Measurements from ENCODE around the gene FBXO33. TPM values are rescaled to one million over a fixed set of nuclear protein-coding genes. Genes with fewer than 3 reads are reported as not detected.

Gene FBXO33
- total RNA-seq, 4 donors from 2014 or later: 12.9 to 18.4 (median 16.2) TPM

GRCh38 chr14:39423793-39424192 is 8.4 kb downstream of the FBXO33 start:
- no peak overlapping the region for H3K4me3 ChIP-seq
- peaks cover 0 to 53% (median 10%) of the 10 kb centered on the region in 4 donors for H3K4me1 ChIP-seq
- no peaks in the 10 kb centered on the region for H3K9me3 ChIP-seq
- WGBS, 2 donors: 69 to 72% methylated on average over 3 of the region's 3 CpGs
- no peak for DNase-seq (ENCODE audit: low spot score in 2 of 2)
- H3K36me3 ChIP-seq: no peaks in the 10 kb centered on the region
- no peaks in the 10 kb centered on the region for H3K27me3 ChIP-seq
- TF ChIP-seq EP300 (IDR thresholded peaks at IDR 0.05): no peak
- no peak overlapping the region for H3K27ac ChIP-seq

- H3K27ac ChIP-seq: no peak overlapping the region
- H3K36me3 ChIP-seq: no peaks in the 10 kb centered on the region
- H3K4me1 ChIP-seq: peaks cover 0 to 38% (median 7%) of the 10 kb centered on the region in 4 donors
- TF ChIP-seq POLR2A (IDR thresholded peaks at IDR 0.05) (no peak), EP300 (IDR thresholded peaks at IDR 0.05) (no peak), CTCF (IDR thresholded peaks at IDR 0.05) (no peak)
- H3K9me3 ChIP-seq: peaks cover 0 to 2% (median 0%) of the 10 kb centered on the region in 4 donors
- no peak overlapping the region for H3K4me3 ChIP-seq
- no peak for DNase-seq (ENCODE audit: low spot score in 2 of 2)
- H3K27me3 ChIP-seq: no peaks in the 10 kb centered on the region
Observed at GRCh38 chr14:39422243-39422642, 10.0 kb downstream of the FBXO33 start.

- H3K4me3 ChIP-seq: no peak overlapping the region
- no peak for DNase-seq (ENCODE audit: low spot score in 2 of 2)
- H3K9me3 ChIP-seq: peaks cover 0 to 22% (median 3%) of the 10 kb centered on the region in 4 donors
- TF ChIP-seq EP300 (IDR thresholded peaks at IDR 0.05) (no peak), CTCF (IDR thresholded peaks at IDR 0.05) (no peak), POLR2A (IDR thresholded peaks at IDR 0.05) (no peak)
- H3K27me3 ChIP-seq: no peaks in the 10 kb centered on the region
- peaks cover 0 to 9% (median 0%) of the 10 kb centered on the region in 4 donors for H3K4me1 ChIP-seq
- H3K27ac ChIP-seq: no peak overlapping the region
- whole genome bisulfite sequencing, 2 donors: 97 to 100% methylated on average over 1 of the region's 1 CpG
- H3K36me3 ChIP-seq: peaks cover 0 to 4% (median 0%) of the 10 kb centered on the region in 3 donors
Observed at GRCh38 chr14:39419272-39419671, 13.0 kb downstream of the FBXO33 start.

GRCh38 chr14:39417014-39417413 is 15.2 kb downstream of the FBXO33 start:
- no peaks in the 10 kb centered on the region for H3K27me3 ChIP-seq
- peaks cover 0 to 22% (median 3%) of the 10 kb centered on the region in 4 donors for H3K9me3 ChIP-seq
- no peak for DNase-seq (ENCODE audit: low spot score in 2 of 2)
- peaks cover 0 to 4% (median 0%) of the 10 kb centered on the region in 4 donors for H3K4me1 ChIP-seq
- no peak overlapping the region for H3K27ac ChIP-seq
- 87 to 98% methylated on average over 2 of the region's 2 CpGs for WGBS, 2 donors
- no peak overlapping the region for H3K4me3 ChIP-seq
- TF ChIP-seq POLR2A (IDR thresholded peaks at IDR 0.05) (no peak), EP300 (IDR thresholded peaks at IDR 0.05) (no peak), CTCF (IDR thresholded peaks at IDR 0.05) (no peak)
- peaks cover 0 to 4% (median 0%) of the 10 kb centered on the region in 3 donors for H3K36me3 ChIP-seq

- H3K4me1 ChIP-seq: no peaks in the 10 kb centered on the region
- no peaks in the 10 kb centered on the region for H3K27me3 ChIP-seq
- 93 to 95% methylated on average over 1 of the region's 1 CpG for whole genome bisulfite sequencing, 2 donors
- no peak for DNase-seq (ENCODE audit: low spot score in 2 of 2)
- H3K4me3 ChIP-seq: no peak overlapping the region
- H3K9me3 ChIP-seq: peaks cover 0 to 22% (median 3%) of the 10 kb centered on the region in 4 donors
- H3K27ac ChIP-seq: no peak overlapping the region
- TF ChIP-seq CTCF (IDR thresholded peaks at IDR 0.05) (no peak), POLR2A (IDR thresholded peaks at IDR 0.05) (no peak), EP300 (IDR thresholded peaks at IDR 0.05) (no peak)
- H3K36me3 ChIP-seq: peaks cover 0 to 4% (median 0%) of the 10 kb centered on the region in 3 donors
Observed at GRCh38 chr14:39416072-39416471, 16.2 kb downstream of the FBXO33 start.

- H3K27ac ChIP-seq: no peak overlapping the region
- TF ChIP-seq EP300 (IDR thresholded peaks at IDR 0.05): no peak
- no peak for TF ChIP-seq POLR2A (IDR thresholded peaks at IDR 0.05)
- no peak for TF ChIP-seq CTCF (IDR thresholded peaks at IDR 0.05)
- peaks cover 0 to 1% (median 0%) of the 10 kb centered on the region in 3 donors for H3K36me3 ChIP-seq
- peaks cover 0 to 27% (median 0%) of the 10 kb centered on the region in 4 donors for H3K9me3 ChIP-seq
- DNase-seq (ENCODE audit: low spot score in 2 of 2): no peak
- WGBS, 2 donors: 59 to 89% methylated on average over 3 of the region's 3 CpGs
- H3K4me3 ChIP-seq: no peak overlapping the region
- no peaks in the 10 kb centered on the region for H3K27me3 ChIP-seq
- no peaks in the 10 kb centered on the region for H3K4me1 ChIP-seq
Observed at GRCh38 chr14:39406560-39406959, 25.7 kb downstream of the FBXO33 start.
